K562 (cell line): Measurements from ENCODE around the gene FAM200A. TPM values are rescaled to one million over a fixed set of nuclear protein-coding genes. Genes with fewer than 3 reads are reported as not detected.

ENCODE experiments used
- BRD9 ChIP-seq: fragments of 450-650 bp; IDR thresholded peaks from 2 replicates; pipeline ENCODE4 v1.6.1; 2018; ENCODE audit warnings: low read depth; ENCODE audit not compliant: partially characterized antibody
- CHD1 ChIP-seq: fragments of 200-600 bp; sonication (generic); IDR thresholded peaks from one replicate; pipeline ENCODE4 v1.6.1; 2012; ENCODE audit warnings: mild to moderate bottlenecking, moderate library complexity, low read length, inconsistent platforms
- ETV1 ChIP-seq: fragments of 450-650 bp; conservative IDR thresholded peaks from 2 replicates; pipeline ENCODE4 v1.6.1; 2016; ENCODE audit warnings: missing genetic modification characterization, control low read depth, low read depth, missing compliant biosample characterization
- KLF13 ChIP-seq: fragments of 450-650 bp; IDR thresholded peaks from 2 replicates; pipeline ENCODE4 v1.6.1; 2016; ENCODE audit warnings: missing genetic modification characterization, low read depth, mild to moderate bottlenecking, missing compliant biosample characterization, moderate library complexity, borderline replicate concordance
- NELFE ChIP-seq: IDR thresholded peaks from 2 replicates; pipeline ENCODE4 v1.6.1; 2011; ENCODE audit warnings: mild to moderate bottlenecking; ENCODE audit not compliant: insufficient read depth, insufficient read length
- NR3C1 ChIP-seq: sonication (generic); formaldehyde crosslinking; IDR thresholded peaks from 2 replicates; pipeline ENCODE4 v1.8.1; 2022; ENCODE audit warnings: missing genetic modification reagents
- RBFOX2 ChIP-seq: fragments of 200-400 bp; formaldehyde crosslinking; IDR thresholded peaks from 2 replicates; pipeline ENCODE4 v1.6.1; 2017; ENCODE audit warnings: low read depth, mild to moderate bottlenecking, low read length, moderate library complexity
- RFX7 ChIP-seq: fragments of 250-450 bp; sonication (Bioruptor Pico); IDR thresholded peaks from 2 replicates; pipeline ENCODE4 v1.5.1; 2021; ENCODE audit warnings: mild to moderate bottlenecking
- SIN3B ChIP-seq: fragments of 450-650 bp; IDR thresholded peaks from 2 replicates; pipeline ENCODE4 v1.6.1; 2017; ENCODE audit warnings: low read depth, mild to moderate bottlenecking, moderate library complexity
- SMARCE1 ChIP-seq: fragments of 450-650 bp; IDR thresholded peaks from 2 replicates; pipeline ENCODE4 v1.7.1; 2016; ENCODE audit warnings: mild to moderate bottlenecking
- ZBTB1 ChIP-seq: sonication (generic); formaldehyde crosslinking; IDR thresholded peaks from 2 replicates; pipeline ENCODE4 v1.8.1; 2023; ENCODE audit warnings: missing genetic modification reagents, low read depth, mild to moderate bottlenecking, borderline replicate concordance
- ZNF583 ChIP-seq: fragments of 250-450 bp; sonication (Bioruptor Pico); IDR thresholded peaks from 2 replicates; pipeline ENCODE4 v1.4.0; 2020
- polyA plus RNA-seq, 8 experiments: library from polyadenylated mRNA; depleted of rRNA in 4 of 8; stranded (reverse) in 5 of 8; unstranded in 3 of 8; fragments of >200 nt; fragmentation: Nextera tagmentation in 2 of 8; fragmentation: Illumina TruSeq in 1 of 8; extraction: Ambion mirVana in 2 of 8; extraction: Trizol in 1 of 8; gene quantifications; 2 replicates each; pipeline versions ENCODE4 v1.2.1 to v1.2.3, GENCODE V29; 2011 to 2014; ENCODE audit warnings: inconsistent platforms in 1 of 8, missing spikeins in 1 of 8
- total RNA-seq, 7 experiments: library from RNA; depleted of rRNA in 6 of 7; stranded (reverse); fragments of >200 nt in 6 of 7; fragmentation: Illumina TruSeq in 2 of 7; extraction: Trizol in 2 of 7; gene quantifications; 2 replicates each; pipeline versions ENCODE4 v1.2.1 to v1.2.3, GENCODE V29; 2011 to 2021; ENCODE audit warnings: low replicate concordance in 1 of 7
- TF ChIP-seq, protein P1 (sequence below): fragments of 250-450 bp; sonication (Bioruptor Pico); IDR thresholded peaks from 2 replicates; pipeline ENCODE4 v1.4.0; 2020
- TF ChIP-seq, protein P2 (sequence below): sonication (generic); formaldehyde crosslinking; IDR thresholded peaks from 2 replicates; pipeline ENCODE4 v1.8.1; 2023; ENCODE audit warnings: mild to moderate bottlenecking, missing genetic modification reagents
- TF ChIP-seq, protein P3 (sequence below): fragments of 450-650 bp; conservative IDR thresholded peaks from 2 replicates; pipeline ENCODE4 v1.6.1; 2016; ENCODE audit warnings: missing genetic modification characterization, low read depth, mild to moderate bottlenecking, control low read depth, missing compliant biosample characterization

FAM200A gene
- total and polyA plus RNA-seq, 9 of the 15 experiments (the other 6 are each of a cell fraction or from before 2014, with no cell fraction given) = 3.3 to 11.2 (median 8.3) TPM

DNA sequence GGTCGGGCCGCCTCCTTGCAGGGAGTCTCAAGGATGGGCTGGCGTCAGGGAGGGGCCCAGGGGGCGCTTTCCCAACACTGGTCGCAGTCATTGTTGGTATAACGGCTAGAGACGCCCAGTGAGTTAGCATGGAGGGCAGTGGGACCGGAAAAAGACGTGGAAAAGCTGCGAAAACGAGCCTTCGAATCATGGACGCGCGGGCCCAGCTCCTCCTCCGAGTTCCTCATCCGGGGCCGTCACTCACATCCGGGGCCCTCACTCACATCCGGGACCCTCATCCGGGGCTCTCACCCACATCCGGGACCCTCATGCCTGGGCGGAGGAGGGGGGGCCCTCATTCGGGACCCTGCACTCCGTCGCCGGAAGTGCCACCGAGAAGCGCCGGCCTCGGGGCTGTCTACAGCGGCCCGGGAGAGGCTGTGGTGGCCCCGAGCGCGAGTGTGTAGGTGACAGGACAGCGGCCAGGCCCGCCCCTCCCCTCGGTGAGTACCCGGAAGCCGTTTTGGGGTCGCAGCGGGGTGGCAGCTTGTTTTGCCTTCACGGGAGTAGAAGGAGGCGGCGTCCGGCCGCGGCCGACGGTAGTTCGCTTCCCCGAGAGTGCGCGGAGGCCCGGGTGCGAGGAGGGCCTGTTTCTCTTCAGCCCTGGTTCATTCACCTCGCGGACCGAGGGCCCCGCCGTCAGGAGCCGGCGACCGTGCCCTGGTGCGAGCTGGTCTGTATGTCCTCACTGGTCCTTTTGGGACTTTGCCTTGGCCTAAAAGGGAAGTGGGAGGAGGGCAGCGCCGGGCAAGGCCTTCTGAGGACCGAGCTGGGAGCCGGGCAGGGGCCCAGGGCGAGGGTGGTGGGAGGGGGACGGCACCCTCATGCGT lies 6.6 kb upstream of the FAM200A start, which contains the start of gene ZNF655 (continued):
- peak; percentile 50; the same call in 1 of the 2 replicates for TF ChIP-seq ZBTB1 (CRISPR knock-in tag)
- TF ChIP-seq SMARCE1 = peak; percentile 20; the same call in 1 of the 2 replicates
- TF ChIP-seq, protein P1, sequence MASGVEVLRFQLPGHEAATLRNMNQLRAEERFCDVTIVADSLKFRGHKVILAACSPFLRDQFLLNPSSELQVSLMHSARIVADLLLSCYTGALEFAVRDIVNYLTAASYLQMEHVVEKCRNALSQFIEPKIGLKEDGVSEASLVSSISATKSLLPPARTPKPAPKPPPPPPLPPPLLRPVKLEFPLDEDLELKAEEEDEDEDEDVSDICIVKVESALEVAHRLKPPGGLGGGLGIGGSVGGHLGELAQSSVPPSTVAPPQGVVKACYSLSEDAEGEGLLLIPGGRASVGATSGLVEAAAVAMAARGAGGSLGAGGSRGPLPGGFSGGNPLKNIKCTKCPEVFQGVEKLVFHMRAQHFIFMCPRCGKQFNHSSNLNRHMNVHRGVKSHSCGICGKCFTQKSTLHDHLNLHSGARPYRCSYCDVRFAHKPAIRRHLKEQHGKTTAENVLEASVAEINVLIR = no peak
- no peak; the same call in 1 of the 2 replicates for TF ChIP-seq NR3C1 (CRISPR knock-in tag)
- TF ChIP-seq RBFOX2 = peak; percentile 99
- peak; percentile 57; the same call in 1 of the 2 replicates for TF ChIP-seq SIN3B
- TF ChIP-seq, protein P2, sequence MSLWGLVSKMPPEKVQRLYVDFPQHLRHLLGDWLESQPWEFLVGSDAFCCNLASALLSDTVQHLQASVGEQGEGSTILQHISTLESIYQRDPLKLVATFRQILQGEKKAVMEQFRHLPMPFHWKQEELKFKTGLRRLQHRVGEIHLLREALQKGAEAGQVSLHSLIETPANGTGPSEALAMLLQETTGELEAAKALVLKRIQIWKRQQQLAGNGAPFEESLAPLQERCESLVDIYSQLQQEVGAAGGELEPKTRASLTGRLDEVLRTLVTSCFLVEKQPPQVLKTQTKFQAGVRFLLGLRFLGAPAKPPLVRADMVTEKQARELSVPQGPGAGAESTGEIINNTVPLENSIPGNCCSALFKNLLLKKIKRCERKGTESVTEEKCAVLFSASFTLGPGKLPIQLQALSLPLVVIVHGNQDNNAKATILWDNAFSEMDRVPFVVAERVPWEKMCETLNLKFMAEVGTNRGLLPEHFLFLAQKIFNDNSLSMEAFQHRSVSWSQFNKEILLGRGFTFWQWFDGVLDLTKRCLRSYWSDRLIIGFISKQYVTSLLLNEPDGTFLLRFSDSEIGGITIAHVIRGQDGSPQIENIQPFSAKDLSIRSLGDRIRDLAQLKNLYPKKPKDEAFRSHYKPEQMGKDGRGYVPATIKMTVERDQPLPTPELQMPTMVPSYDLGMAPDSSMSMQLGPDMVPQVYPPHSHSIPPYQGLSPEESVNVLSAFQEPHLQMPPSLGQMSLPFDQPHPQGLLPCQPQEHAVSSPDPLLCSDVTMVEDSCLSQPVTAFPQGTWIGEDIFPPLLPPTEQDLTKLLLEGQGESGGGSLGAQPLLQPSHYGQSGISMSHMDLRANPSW (CRISPR knock-in tag) = peak; percentile 97
- TF ChIP-seq BRD9 = peak; percentile 79
- TF ChIP-seq ETV1 (tag) = peak; percentile 96
- TF ChIP-seq KLF13 (tag) = 0 out of 2 replicates have a peak, but pooled peaks have one; percentile 36
- no peak for TF ChIP-seq RFX7
- TF ChIP-seq, protein P3, sequence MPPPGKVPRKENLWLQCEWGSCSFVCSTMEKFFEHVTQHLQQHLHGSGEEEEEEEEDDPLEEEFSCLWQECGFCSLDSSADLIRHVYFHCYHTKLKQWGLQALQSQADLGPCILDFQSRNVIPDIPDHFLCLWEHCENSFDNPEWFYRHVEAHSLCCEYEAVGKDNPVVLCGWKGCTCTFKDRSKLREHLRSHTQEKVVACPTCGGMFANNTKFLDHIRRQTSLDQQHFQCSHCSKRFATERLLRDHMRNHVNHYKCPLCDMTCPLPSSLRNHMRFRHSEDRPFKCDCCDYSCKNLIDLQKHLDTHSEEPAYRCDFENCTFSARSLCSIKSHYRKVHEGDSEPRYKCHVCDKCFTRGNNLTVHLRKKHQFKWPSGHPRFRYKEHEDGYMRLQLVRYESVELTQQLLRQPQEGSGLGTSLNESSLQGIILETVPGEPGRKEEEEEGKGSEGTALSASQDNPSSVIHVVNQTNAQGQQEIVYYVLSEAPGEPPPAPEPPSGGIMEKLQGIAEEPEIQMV = no peak
- TF ChIP-seq NELFE = peak; percentile 58
- TF ChIP-seq CHD1 = peak; percentile 72
- no peak for TF ChIP-seq ZNF583
